OCI-LY1 (cell line): Measurements from ENCODE around the gene LRMDA.

ENCODE experiments used
- CTCF ChIP-seq: fragments of 200-600 bp; sonication (generic), shearing (Covaris generic); IDR thresholded peaks from 2 replicates; pipeline ENCODE4 v1.5.1; 2017; ENCODE audit warnings: mild to moderate bottlenecking, antibody characterized with exemption, low read length, moderate library complexity, mixed read lengths
- EZH2 ChIP-seq: fragments of 200-600 bp; sonication (generic), shearing (Covaris generic); IDR thresholded peaks from 2 replicates; pipeline ENCODE4 v1.8.0; 2017; ENCODE audit warnings: borderline replicate concordance, mixed run types, mild to moderate bottlenecking, antibody characterized with exemption, low read length, moderate library complexity, mixed read lengths

GRCh38 chr10:75859141-75859540 lies 427.7 kb downstream of the LRMDA start:
- TF ChIP-seq EZH2, result no peak
- no peak for TF ChIP-seq CTCF
